ENCODE results near the gene ITGA7.

- no peak for TF ChIP-seq EP300 (IDR thresholded peaks at IDR 0.05)
- no peak for TF ChIP-seq CTCF (IDR thresholded peaks at IDR 0.05)
Observed at GRCh38 chr12:55657212-55657611, 50.5 kb downstream of the ITGA7 start.
